ENCODE results near the gene ZNF549. TPM values are rescaled to one million over a fixed set of nuclear protein-coding genes. Genes with fewer than 3 reads are reported as not detected.
"Not testable (repeated sequence)": the region's sequence is repeated elsewhere in the genome, so short reads cannot be mapped to it uniquely, and the experiment has no call there.

The ZNF549 gene
- total RNA-seq, 1 experiment from 2014 or later: not detected

- H3K9me2 ChIP-seq (ENCODE audit: insufficient read depth); H4K20me1 ChIP-seq (ENCODE audit: insufficient read depth); RAD21 ChIA-PET (ENCODE audit: low non-redundant PET in 1 of 2, low total read pairs in 2 of 2, uncharacterized antibody in 2 of 2, unreplicated experiment in 2 of 2); H2AFZ ChIP-seq (ENCODE audit: low read depth, low read length, poor library complexity, severe bottlenecking); POLR2A ChIA-PET; intact Hi-C loops (cut with micrococcal nuclease); H3K9ac ChIP-seq (ENCODE audit: low read length); CTCF ChIA-PET; H3K4me1 ChIP-seq (ENCODE audit: control insufficient read depth in 1 of 2, insufficient read depth in 2 of 2, low read length in 2 of 2); H3K27me3 ChIP-seq (ENCODE audit: insufficient read depth, low read length); H3K36me3 ChIP-seq (ENCODE audit: control insufficient read depth in 1 of 2, insufficient read depth in 2 of 2, low read length in 2 of 2); BruUV-seq (replicated peaks); H3K79me2 ChIP-seq (ENCODE audit: insufficient read depth, low read length); H3K9me3 ChIP-seq (ENCODE audit: control insufficient read depth in 1 of 2, insufficient read depth in 1 of 2, low read depth in 1 of 2, low read length in 2 of 2): not testable (repeated sequence)
- Histone ChIP-seq H3K27ac (ENCODE audit: low read depth, low read length) (peak within 1 kb of the TSS; percentile 27; the same call in 1 of the 2 replicates), H3K4me2 (ENCODE audit: low read length) (peak within 1 kb of the TSS; percentile 47), H3K4me3 (replicated peaks in 1 of 2; ENCODE audit: low read depth in 1 of 2, low read length in 2 of 2) (peak within 1 kb of the TSS; percentile 47 to 50)
- peak; percentile 96 for ATAC-seq
- peak; percentile 53 for DNase-seq (ENCODE audit: low read depth, low spot score)
- TF ChIP-seq CBX3 (IDR thresholded peaks at IDR 0.05; ENCODE audit: low read depth): 0 out of 2 replicates have a peak, but pooled peaks have one; percentile 36
- peak; percentile 60 for TF ChIP-seq SP1 (IDR thresholded peaks at IDR 0.05; ENCODE audit: low read depth)
- TF ChIP-seq ELF1 (IDR thresholded peaks at IDR 0.05; ENCODE audit: borderline replicate concordance, low read depth): peak; percentile 83
Measured at GRCh38 chr19:57487477-57488298, 39.5 kb upstream of the ZNF549 start, which contains the start of gene ZNF419. TSS of gene ZNF419 (plus strand) at chr19:57487750. CDS start at chr19:57487951, 201 bp downstream.

GRCh38 chr19:57488299-57488644 lies 38.9 kb upstream of the ZNF549 start:
- not testable (repeated sequence) for ATAC-seq

GRCh38 chr19:57499332-57499679 lies 27.9 kb upstream of the ZNF549 start:
- H3K27me3 ChIP-seq (ENCODE audit: insufficient read depth, low read length); H4K20me1 ChIP-seq (ENCODE audit: insufficient read depth); H3K79me2 ChIP-seq (ENCODE audit: insufficient read depth, low read length); H3K4me2 ChIP-seq (ENCODE audit: low read length); intact Hi-C loops (cut with micrococcal nuclease); BruUV-seq (replicated peaks); H3K9ac ChIP-seq (ENCODE audit: low read length); H3K4me1 ChIP-seq (ENCODE audit: control insufficient read depth in 1 of 2, insufficient read depth in 2 of 2, low read length in 2 of 2); RAD21 ChIA-PET (ENCODE audit: low non-redundant PET in 1 of 2, low total read pairs in 2 of 2, uncharacterized antibody in 2 of 2, unreplicated experiment in 2 of 2); H2AFZ ChIP-seq (ENCODE audit: low read depth, low read length, poor library complexity, severe bottlenecking); H3K9me3 ChIP-seq (ENCODE audit: control insufficient read depth in 1 of 2, insufficient read depth in 1 of 2, low read depth in 1 of 2, low read length in 2 of 2); H3K27ac ChIP-seq (ENCODE audit: low read depth, low read length); H3K4me3 ChIP-seq (replicated peaks in 1 of 2; ENCODE audit: low read depth in 1 of 2, low read length in 2 of 2); ATAC-seq; H3K36me3 ChIP-seq (ENCODE audit: control insufficient read depth in 1 of 2, insufficient read depth in 2 of 2, low read length in 2 of 2); POLR2A ChIA-PET; DNase-seq (ENCODE audit: low read depth, low spot score); H3K9me2 ChIP-seq (ENCODE audit: insufficient read depth); CTCF ChIA-PET: not testable (repeated sequence)

More at GRCh38 chr19:57488299-57488644, 38.9 kb upstream of the ZNF549 start:
- H2AFZ ChIP-seq (ENCODE audit: low read depth, low read length, poor library complexity, severe bottlenecking); H3K4me3 ChIP-seq (replicated peaks in 1 of 2; ENCODE audit: low read depth in 1 of 2, low read length in 2 of 2); H3K9me3 ChIP-seq (ENCODE audit: control insufficient read depth in 1 of 2, insufficient read depth in 1 of 2, low read depth in 1 of 2, low read length in 2 of 2); DNase-seq (ENCODE audit: low read depth, low spot score); H3K27ac ChIP-seq (ENCODE audit: low read depth, low read length); H3K9ac ChIP-seq (ENCODE audit: low read length); CTCF ChIA-PET; H3K27me3 ChIP-seq (ENCODE audit: insufficient read depth, low read length); H3K79me2 ChIP-seq (ENCODE audit: insufficient read depth, low read length); H3K4me1 ChIP-seq (ENCODE audit: control insufficient read depth in 1 of 2, insufficient read depth in 2 of 2, low read length in 2 of 2); H3K9me2 ChIP-seq (ENCODE audit: insufficient read depth); intact Hi-C loops (cut with micrococcal nuclease); H3K36me3 ChIP-seq (ENCODE audit: control insufficient read depth in 1 of 2, insufficient read depth in 2 of 2, low read length in 2 of 2); POLR2A ChIA-PET; RAD21 ChIA-PET (ENCODE audit: low non-redundant PET in 1 of 2, low total read pairs in 2 of 2, uncharacterized antibody in 2 of 2, unreplicated experiment in 2 of 2); H3K4me2 ChIP-seq (ENCODE audit: low read length); H4K20me1 ChIP-seq (ENCODE audit: insufficient read depth): not testable (repeated sequence)
- TSS peak; percentile 39 for BruUV-seq (replicated peaks)

- H3K9me2 ChIP-seq (ENCODE audit: insufficient read depth); H4K20me1 ChIP-seq (ENCODE audit: insufficient read depth); H3K9me3 ChIP-seq (ENCODE audit: control insufficient read depth in 1 of 2, insufficient read depth in 1 of 2, low read depth in 1 of 2, low read length in 2 of 2); H2AFZ ChIP-seq (ENCODE audit: low read depth, low read length, poor library complexity, severe bottlenecking); RAD21 ChIA-PET (ENCODE audit: low non-redundant PET in 1 of 2, low total read pairs in 2 of 2, uncharacterized antibody in 2 of 2, unreplicated experiment in 2 of 2); H3K36me3 ChIP-seq (ENCODE audit: control insufficient read depth in 1 of 2, insufficient read depth in 2 of 2, low read length in 2 of 2); ATAC-seq; CTCF ChIA-PET; BruUV-seq (replicated peaks); H3K9ac ChIP-seq (ENCODE audit: low read length); H3K4me3 ChIP-seq (replicated peaks in 1 of 2; ENCODE audit: low read depth in 1 of 2, low read length in 2 of 2); H3K4me1 ChIP-seq (ENCODE audit: control insufficient read depth in 1 of 2, insufficient read depth in 2 of 2, low read length in 2 of 2); POLR2A ChIA-PET; H3K27me3 ChIP-seq (ENCODE audit: insufficient read depth, low read length); H3K79me2 ChIP-seq (ENCODE audit: insufficient read depth, low read length); H3K4me2 ChIP-seq (ENCODE audit: low read length); DNase-seq (ENCODE audit: low read depth, low spot score); H3K27ac ChIP-seq (ENCODE audit: low read depth, low read length); intact Hi-C loops (cut with micrococcal nuclease): not testable (repeated sequence)
Measured at GRCh38 chr19:57499680-57500395, 27.3 kb upstream of the ZNF549 start, which contains the start of gene ZNF773. TSS of gene ZNF773 (plus strand) at chr19:57499938. CDS start at chr19:57500081, 143 bp downstream.
